Hypothalamus (tissue), 51 donors: Measurements from ENCODE around the gene FOXP1.

Experiments
- DNase-seq, 51 donors: peaks; one replicate each; lab custom pipeline; 2025; lab: John Stamatoyannopoulos, UW

FOXP1 gene

DNA sequence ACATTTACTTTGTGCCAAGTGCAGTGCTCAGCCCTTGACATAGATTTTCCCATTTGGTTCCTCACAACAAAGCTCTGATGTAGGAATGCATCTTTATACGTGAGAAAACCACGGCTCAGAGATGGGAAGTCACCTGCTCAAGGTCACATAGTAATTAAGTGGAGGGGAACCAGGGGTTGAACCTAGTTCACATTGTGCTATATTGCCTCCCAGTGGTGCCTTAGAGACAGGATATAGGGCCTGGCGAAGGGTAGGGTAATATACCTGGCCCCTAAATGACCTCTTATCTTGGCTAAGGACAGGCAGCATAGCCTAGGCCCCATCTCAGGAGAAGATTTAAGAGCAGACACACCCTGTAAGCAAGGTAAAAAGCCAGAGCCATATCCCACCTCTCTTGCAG is 71.5 kb downstream of the FOXP1 start:
- no peak for DNase-seq

DNA sequence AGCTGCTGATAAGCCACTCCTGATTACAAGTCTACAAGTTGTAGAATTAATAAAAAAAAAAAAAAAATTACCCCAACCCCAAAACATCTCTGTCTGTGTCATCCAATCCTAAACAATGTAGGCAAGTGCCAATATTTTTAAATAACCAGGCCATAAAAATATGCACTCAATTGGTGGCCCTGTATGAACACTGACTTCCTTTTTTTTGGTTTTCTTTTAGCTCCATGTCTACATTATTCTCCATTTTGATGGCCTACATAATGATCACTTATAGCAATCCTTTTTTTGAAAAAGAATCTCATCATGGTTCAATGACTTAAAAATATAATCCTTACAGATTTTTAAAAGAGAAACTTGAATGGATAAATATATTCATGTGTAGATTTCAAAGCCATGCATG is 72.1 kb downstream of the FOXP1 start:
- DNase-seq: no peak

DNA sequence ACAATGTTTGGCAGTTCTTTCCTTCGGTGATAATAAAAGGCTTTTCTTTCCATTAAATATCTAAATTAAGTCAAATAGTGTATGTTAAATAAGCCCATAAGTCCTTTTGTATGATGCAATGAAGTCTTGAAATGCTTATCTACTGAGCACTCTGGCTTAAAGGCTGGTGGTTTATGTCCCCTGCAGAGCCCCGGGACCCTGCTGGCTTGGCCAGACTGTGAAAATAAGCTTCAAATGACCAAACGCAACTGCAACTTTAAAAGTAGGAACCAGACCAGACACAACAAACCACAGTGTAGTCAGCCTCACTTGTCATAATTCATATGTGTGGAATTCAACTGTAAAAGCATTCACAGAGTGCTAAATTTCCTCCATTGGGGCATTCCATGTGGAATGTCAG is 72.5 kb downstream of the FOXP1 start:
- no peak for DNase-seq

DNA sequence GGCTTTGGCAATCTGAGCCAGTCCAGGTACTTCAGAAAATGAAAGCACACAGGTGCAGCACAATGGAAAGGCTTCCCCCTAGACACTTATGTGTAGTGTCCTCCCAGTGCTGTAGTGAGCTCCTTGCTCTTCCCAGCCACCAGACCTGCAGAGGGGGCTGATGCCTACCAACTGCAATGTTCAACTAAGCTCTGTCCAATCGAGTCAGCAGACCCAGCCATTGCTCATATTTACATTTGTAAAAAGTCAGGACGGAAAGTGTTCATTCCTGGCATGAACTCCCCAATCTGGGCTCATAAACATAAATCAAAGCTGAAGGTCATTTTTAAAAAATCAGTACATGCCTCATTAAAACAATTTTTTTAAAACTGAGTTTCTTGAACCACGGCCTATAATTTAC is 73.0 kb downstream of the FOXP1 start:
- DNase-seq: no peak

DNA sequence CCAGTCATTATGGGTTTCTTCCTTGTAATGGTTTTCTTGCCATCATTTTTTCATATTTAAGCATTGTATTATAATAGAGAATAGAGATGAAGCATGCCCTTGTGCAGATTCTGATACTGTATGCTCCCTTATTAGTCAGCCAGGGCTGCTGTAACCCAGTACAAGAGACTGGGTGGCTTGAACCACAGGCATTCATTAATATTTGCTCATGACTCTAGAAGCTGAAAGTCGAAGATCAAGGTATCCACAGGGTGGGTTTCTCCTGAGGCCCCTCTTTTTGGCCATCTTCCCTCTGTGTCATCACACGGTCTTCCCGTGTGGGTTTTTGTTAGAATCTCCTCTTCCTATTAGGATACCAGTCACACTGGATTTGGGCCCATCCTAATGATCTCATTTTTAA is 74.5 kb downstream of the FOXP1 start:
- DNase-seq: no peak

DNA sequence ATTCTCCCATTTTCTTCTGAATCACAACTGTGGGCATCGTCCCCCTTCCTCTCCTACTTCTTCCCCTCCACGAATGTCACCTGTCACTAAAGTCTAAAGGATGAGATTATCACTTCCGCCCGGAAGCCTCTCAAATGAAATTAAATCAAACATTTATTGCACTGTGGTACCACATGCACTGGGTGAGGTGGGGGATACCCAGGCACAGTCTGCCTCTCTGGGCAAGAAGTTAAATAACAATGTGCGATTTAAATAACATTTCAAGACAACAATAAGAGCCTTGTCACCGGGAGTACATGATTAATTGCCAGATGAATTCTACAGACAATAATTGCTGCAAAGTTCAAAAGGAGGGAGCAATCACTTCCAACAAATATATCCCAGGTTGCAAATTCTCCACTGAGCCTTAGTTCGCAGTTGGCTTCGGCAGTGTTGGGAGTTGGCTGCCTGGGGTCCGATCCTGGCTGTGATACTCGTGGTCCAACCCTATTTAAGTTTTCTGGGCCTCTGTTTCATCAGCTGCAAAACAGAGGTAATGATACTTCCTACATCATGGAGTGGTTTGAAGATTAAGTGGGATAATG is 77.7 kb downstream of the FOXP1 start:
- DNase-seq: no peak

DNA sequence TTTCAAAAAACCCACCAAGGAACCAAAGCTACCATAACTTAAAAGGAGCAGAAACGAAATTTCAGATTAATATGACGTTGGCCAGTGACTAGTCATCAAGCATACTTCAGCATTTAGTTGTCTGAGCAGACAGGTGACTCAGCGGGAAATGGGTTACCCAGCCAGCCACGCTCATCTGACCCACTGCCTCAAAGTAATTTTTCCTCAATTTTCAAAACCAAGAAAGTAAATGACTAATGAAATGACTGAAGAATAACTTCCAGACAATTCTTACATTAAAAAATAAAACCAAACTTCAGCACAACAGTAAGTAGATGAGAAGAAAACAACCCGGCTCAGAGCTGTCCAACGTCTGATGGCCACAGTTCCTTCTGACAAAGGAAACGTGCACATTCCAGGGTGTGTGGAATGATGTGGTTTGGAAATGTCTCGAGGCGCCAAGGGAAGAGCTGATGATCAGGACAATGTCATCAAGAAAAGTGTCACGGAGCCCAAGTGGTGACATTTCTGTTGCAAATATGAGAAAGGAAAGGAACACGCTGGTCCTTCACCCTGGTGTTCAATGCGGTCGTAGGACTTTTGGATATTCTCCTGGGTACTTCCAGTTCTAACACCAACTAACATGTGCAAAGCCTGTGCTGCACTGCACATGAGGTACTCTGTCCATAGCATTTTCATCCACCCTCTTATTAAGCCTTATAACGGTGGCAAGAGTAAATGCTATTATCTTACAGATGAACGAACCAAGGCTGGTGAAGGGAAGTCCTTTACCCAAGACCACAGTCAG is 79.1 kb downstream of the FOXP1 start:
- no peak for DNase-seq

DNA sequence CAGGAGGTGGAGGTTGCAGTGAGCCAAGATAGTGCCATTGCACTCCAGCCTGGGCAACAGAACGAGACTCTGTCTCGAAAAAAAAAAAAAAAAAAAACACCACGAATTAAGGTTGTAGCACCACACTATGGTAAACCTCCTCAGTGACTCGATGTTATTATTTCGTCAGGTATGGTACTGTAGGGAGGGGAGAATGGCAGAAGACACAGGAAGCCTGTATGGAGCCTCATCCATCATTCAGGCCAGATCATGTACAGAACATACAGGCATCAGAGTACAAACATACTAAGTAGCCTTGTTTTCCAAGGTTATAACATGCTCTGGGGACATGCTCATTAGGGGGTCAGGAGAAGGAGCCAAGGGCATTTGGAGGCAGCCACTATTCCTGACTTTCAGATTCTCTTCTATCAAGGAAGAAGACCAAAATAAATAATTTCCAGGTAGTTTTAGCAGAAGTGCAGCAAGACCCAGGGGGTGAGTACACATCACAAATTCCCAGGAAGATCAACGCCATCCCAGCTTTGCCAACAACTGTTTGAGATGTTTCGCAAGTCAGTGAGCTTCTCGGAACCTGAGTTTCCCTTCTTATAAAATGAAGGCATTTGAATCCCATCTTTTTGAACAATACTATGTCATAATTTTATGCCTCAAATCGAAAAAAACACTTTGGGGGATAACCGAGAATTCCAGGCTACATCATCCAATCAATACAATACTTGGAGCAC is 79.8 kb downstream of the FOXP1 start:
- DNase-seq: no peak

DNA sequence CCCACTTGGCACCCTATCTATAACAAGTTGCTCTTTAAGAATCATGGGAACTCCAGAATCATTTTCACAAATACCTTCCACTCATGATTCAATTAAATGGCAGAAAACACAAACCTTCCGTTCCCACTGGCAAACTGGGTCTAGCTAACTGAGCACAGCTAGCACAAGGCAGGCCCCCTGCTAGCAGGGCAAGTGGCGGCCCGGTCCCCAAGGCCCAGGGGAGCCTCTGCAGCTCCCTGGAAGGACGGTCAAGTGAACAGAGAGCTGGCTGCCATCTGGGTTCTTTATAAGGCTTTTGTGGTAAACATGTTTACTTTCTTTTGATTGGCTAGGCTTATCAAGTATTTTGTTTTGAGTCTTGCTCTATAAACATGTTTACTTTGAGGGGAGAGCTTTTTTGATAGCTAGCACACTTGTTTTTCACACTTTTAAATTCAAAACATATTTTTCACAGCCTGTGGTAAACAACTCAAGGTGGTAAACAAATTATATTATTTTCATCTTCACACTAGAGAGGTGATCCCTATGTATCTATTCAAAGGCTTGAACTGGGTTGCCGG is 81.4 kb downstream of the FOXP1 start:
- no peak for DNase-seq

DNA sequence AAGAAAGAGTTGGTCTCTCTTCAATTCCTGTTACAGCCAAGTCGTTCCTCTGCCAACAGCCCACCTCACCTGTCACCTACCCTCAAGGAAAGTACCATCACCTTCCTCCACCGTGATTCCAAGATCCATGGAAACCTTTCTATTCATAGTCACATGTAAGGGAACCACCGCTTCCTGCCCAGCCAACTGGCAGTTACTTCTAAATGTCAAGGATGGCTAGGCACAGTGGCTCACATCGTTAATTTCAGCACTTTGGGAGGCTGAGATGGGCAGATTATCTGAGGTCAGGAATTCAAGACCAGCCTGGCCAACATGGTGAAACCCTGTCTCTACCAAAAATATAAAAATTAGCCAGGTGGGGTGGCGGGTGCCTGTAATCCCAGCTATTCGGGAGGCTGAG is 82.8 kb downstream of the FOXP1 start:
- no peak for DNase-seq

DNA sequence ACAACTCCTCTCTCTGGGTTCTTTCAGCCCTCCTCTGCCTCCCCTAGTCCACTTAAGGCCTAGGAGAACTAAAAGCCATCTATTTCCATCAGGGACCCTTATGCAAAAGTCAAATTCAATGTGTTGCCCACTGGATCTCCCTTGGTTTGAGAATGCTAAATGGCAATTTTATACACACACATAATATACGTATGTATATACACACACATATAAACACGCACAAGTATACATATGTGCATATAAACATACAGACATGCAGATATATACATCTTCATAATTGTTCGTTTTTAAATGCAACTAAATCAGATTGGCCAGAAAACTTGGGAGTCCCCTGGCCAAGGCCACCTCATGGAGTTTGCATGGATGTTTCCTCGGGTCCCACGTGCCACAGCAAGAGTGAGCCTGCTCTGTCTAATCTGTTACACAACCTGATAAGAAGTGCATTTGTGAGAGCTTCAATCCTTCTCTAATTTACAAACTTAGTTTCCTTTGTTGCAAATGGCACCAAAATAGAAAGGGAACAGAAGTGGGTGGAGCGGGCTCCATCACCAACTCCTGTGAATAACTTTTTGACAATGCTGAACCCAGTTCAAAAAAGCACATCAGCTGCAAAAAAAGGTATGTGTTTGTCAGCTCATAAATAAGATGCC is 84.2 kb downstream of the FOXP1 start:
- DNase-seq: peak in 1 of 51 donors; percentile 22

DNA sequence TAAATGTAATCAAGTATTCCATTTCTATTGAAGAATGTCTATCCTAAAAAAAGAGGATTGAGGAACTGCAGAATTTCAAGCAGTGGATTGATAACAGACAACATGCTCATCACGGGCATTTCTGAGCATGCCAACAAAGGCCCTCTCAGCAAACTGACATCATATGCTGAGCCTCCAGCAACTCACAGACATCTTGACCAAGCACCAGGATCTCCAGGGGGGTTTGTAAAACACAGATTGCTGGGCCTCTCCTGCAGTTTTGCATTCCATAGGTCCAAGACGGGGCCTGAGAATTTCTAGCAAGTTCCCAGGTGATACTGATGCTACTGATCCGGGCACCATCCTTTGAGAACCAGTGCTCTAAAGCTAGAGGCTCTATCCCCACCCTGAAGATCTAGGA is 85.0 kb downstream of the FOXP1 start:
- DNase-seq: peak in 4 of 51 donors; percentile 9 to 63 (median 33)

DNA sequence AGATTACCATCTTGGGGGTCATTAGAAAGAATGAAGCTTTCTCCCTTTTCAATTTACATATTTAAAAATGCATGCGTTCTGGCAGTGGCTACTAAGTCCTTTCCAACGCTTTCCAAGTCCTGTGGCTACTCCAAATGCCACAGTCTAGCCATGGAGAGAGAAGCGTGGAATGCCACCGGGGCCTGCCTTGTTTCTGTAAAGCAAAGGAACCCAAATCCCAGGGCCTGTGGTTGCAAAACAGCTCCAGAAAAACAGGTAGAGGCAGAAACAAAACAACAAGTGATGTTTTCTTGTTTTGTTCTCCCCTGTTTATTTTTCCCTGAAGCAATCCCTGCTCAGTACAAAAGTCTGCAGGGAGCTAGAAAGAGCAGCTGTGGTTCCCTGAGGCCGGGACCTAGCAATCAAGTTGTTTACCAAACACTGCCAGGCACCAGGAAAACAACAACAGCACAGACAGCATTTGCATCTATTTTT is 85.5 kb downstream of the FOXP1 start:
- DNase-seq: peak in 9 of 51 donors; percentile 4 to 63 (median 37)

DNA sequence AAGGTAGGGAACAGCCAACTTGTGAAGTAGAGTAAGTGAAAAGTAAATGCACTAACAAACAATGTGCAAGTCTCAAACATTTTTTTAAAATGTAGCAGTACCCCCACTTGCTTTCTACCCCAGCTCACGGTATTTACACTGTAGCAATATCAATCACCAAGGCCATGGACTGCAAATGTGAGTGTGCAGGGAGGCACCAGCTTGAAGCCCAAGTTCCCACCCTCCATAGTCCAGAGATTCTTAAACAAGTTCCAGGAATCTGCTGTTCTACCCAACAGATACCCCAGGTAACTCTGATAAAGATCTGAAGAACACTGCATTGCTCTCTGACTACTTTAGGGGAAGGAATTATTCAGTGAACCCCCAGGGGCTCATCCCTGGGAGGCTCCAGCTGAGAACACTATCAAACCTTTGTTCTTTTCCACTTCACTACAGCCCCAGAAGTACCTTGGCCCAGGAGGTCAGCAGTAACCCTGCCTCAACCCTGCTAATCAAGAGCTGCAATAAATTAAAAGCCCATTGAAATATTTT is 86.1 kb downstream of the FOXP1 start:
- no peak for DNase-seq

DNA sequence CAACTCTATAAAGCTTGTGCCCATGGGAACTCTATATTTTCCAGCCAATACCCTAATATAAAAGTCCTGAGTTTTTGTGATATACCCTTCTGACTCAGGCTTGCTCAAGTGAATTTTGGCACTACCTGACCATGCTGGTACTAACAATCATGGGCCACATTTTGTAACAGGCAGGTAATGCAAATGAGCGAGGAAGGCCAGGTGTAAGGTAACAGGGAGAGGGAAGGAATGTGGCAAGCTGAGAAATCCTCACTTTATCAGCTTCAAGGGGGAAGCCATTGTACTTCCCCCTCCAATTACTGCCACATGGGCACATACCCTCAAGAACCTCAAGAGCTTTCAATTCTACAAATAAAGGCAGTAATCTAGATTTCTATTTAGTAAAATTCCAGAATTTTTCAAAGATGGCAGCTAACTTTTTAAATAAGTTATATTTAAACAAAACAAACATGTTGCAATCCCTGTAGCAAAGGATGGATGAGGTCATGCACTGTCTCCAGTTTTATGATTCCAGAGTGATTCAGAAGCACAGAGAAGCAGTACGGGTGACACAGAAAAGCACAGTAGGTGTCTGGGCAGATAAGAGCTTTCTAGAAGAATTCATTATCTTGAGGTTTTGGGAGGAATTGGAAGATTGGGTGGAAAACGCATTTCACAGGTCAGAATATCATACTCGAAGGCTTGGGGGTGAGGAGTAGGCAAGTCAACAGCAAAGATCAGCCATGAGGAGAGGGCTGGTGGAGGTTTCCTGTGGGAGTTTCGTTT is 87.6 kb downstream of the FOXP1 start:
- no peak for DNase-seq

DNA sequence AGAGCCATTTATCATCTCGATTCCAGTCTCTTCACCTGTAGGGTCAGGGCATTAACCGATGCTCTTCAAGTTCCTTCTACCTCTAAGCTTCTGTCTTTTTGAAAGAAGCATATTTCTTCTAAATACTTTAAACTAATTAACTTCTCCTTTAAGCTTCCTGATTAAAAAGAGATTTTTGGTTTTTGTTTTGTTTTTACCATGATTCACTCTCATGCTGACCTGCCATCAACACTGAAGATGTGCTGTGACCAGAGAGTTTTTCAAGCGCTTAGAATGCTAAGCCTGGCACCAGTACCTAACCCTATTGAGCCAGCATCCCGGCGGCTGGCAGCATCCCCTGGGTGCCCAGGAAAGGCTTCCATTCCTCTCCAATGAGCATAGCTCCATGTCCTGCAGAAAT is 89.3 kb downstream of the FOXP1 start:
- DNase-seq: no peak

DNA sequence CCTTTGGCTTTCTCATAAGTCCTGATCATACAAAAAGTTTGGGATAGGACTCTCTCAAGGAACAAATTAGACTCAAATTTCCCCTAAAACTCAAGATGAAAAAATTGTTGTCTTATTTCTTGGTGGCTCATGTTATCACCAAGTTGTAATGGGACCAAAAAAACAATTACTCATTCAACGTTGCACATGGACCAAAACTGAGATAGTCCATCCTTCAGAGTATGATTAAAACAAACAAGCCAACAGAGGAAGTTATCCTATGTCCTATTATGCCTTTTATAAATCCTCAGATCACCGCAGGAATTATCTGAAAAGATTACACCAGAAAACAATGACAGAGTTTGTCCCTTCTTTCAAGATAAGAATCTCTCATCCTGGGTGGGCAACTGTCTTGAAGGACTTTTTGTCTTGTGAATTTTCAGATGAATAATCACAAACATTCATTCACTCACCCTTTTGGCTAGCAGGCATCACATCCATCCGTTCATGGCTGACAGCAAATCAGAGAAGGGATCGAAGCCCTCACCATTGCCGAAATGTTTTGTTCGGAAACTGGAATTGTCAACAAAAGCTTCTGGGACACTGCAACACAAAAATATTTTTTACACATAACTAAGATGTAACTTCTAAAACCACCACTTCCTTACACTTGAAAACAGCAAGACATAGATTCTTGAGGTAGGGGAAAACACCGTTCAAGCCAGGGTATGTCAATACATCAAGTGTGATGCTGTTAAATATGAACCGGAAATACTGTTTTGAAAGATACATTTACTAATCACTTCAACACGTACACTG is 90.4 kb downstream of the FOXP1 start:
- no peak for DNase-seq

DNA sequence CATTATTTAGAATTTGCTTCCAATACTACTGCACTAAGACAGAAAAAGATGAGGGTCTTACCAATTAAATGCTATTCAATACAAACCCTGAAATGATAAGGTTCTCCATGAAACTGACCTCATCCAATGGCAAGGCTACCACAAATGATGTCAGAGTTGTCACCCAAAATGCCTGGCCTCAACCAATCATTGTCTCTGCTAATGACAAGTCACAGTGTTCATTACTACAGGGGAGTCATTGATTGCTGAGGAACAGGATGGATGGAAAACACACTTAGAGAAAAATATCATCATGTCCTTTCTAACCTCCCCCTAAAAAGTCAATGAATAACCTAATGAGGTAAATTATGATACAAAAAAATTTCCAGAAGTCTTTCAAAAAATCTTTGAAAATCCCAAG is 91.0 kb downstream of the FOXP1 start:
- no peak for DNase-seq

DNA sequence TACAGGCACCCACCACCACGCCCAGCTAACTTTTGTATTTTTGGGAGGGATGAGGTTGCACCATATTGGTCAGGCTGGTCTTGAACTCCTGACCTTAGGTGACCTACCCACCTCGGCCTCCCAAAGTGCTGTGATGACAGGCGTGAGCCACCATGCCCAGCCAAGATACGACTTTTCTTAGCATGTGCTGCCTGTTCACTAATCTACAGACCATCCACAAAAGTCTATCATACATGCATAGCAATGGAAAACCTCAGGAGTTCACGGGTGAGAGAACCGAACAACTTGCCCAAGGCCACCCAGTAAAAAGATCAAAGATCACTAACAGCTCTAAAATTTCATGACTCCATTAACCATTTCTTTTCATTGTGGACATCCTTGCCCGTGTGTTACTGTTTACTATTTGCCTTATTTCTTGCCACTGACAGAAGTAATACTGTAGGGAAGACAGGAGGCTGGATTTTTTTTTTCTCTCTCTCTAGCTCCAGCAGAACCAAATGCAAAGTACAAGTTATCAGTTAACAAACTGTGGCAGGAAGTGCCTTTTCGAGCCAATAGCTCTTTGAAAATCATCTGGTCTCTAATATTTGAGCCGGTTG is 92.3 kb downstream of the FOXP1 start:
- no peak for DNase-seq
